ENCODE data around the gene GHITM.
"Not testable (repeated sequence)": the region's sequence is repeated elsewhere in the genome, so short reads cannot be mapped to it uniquely, and the experiment has no call there.

The GHITM gene

GRCh38 chr10:84176836-84177474, 37.6 kb downstream of the GHITM start:
- DNase-seq: no peak

- DNase-seq: no peak
Measured at GRCh38 chr10:84177541-84178141, 38.3 kb downstream of the GHITM start.

GRCh38 chr10:84178160-84178609, 38.9 kb downstream of the GHITM start:
- DNase-seq: no peak

- DNase-seq: no peak
Measured at GRCh38 chr10:84179059-84179710, 39.9 kb downstream of the GHITM start.

GRCh38 chr10:84180386-84180785, 41.1 kb downstream of the GHITM start:
- not testable (repeated sequence) for DNase-seq

GRCh38 chr10:84181631-84182030, 42.3 kb downstream of the GHITM start:
- DNase-seq: no peak

DNA sequence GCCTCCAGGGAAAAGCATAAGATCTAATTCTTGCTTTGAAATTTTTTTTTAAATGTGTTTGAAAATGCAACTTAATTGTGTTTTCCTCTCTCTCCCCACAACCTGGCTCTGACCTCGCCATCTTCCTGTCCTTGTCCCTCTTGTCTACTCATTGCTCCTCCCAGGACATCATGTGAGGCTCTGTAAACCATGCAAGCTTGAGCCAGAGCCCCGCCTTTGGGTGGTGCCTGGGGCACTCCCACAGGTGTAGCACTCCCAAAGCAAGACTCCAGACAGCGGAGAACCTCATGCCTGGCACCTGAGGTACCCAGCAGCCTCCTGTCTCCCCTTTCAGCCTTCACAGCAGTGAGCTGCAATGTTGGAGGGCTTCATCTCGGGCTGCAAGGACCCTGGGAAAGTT, 45.2 kb downstream of the GHITM start:
- no peak for DNase-seq

DNA sequence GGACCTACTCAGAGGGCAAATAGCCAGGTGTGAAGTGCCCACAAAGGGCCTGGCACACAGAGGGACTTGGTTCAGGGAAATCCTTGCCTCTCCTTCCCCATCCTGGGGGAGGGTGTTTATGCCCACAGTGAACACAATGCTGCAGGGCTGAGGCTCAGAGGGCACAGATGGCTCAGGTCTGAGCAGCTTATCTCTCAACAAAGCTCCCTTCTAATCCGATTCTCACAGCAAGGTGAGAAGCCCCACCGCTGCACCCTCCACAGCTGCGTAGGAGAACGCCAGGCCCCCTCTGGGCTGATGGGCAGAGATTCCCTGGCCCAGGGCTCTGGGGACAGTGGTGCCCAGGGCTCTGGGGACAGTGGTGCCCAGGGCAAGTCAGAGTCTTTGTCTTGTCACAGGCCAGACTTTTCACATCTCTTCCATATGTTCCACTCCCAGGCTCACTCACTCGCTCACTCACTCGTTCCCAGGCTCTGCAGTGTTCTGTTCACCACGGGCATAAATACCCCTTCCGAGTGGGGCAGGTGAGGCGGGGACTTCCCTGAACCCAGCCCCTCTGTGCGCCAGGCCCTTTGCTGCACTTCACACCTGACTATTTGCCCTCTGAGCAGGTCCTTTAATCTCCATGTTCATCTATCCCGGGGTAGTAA, 46.3 kb downstream of the GHITM start:
- no peak for DNase-seq

GRCh38 chr10:84188815-84189214, 49.5 kb downstream of the GHITM start:
- no peak for DNase-seq

- no peak for DNase-seq
Measured at GRCh38 chr10:84190621-84191020, 51.3 kb downstream of the GHITM start.

DNA sequence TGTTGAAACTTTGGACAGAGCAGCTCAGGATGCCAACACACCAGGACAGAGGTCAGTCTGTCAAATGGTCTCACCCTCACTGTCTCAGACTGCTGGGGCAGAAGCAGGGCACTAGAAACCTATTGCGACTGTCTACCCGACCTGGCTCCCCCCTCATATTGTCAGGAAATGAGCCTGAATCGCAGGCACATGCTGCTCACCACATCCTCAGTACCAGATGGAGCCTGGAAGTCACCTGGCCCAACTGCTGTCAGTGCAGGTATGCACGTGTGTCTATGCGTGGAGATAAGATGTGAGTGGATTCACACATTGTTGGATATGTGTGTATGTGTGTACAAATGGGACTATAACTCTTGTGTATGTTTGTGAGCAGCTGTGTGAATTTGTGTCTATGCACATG, 51.8 kb downstream of the GHITM start:
- no peak for DNase-seq

DNA sequence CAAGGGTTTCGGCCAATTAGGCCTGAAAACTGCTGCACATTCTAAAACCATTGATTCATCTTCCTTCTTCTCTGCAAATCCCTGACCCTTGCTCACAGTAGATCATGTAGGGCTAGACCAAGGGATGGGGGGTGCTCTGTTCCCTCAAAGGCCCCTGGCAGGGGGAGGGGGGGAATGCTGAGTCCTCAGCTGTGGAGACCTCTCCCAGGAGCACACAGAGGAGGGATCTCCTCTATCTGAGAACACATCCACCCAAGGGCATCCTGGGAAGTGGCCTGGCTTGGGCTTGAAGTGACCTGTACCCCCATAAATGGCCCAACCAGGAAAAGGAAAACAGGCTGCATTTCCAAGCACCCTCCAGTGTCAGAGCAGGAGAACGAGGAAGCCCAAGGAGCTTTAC, 54.0 kb downstream of the GHITM start:
- DNase-seq: no peak

DNA sequence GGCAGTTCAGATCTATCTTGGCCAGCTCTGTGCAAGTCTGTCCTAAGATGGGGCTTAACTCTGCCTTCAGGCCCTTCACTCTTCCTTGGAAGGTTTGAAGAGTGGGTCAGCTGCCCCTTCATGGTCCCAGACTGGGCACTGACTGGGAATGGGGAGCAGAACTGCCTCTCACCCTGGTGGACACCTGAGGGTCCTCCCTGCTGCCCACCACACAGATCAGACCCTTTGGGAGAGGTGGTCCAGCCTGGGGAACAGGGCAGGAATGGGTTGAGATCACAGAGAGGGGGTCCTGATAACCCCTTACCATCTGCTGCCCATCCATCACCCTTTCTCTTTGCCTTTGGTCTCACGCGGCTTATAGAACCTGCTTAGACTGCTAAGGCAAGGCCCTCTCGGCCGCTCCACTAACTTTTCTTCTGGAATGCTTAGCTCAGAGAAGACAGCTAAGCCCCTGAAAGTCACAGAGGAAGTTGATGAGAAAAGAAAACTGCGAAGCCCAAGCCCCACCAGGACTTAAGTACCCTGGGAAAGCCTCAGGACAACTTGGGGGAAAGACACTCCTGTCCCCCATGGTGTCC, 54.6 kb downstream of the GHITM start:
- no peak for DNase-seq

- peak in 1 of 2 donors; percentile 31 for DNase-seq
Measured at GRCh38 chr10:84194424-84195043, 55.2 kb downstream of the GHITM start, which contains the start of gene CDHR1. Gene CDHR1 (plus strand): TSS chr10:84194537. CDS start chr10:84194761, 224 bp downstream.

- no peak for DNase-seq
Measured at GRCh38 chr10:84195044-84195830, 55.9 kb downstream of the GHITM start.

GRCh38 chr10:84196083-84196482, 56.8 kb downstream of the GHITM start:
- no peak for DNase-seq

GRCh38 chr10:84196941-84197340, 57.6 kb downstream of the GHITM start:
- DNase-seq: no peak

DNA sequence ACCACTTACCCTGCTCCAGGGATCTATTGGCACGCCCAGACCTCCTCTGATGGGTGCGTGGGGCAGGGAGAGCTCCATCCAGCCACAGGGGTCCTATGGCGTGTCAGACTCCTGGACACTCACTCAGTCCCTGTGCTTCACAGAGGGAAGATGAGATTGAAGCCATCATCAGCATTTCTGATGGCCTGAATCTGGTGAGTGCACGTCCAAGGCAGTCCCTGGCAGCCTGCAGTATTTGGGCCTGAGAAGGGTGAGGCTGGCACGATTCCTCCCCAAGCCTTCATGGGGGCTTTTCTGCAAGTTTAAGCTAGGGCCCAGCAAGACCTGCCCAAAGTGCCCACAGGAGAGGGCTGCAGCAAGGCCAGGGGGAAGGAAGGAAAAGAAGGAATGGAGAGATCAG, 58.3 kb downstream of the GHITM start:
- DNase-seq: no peak

DNA sequence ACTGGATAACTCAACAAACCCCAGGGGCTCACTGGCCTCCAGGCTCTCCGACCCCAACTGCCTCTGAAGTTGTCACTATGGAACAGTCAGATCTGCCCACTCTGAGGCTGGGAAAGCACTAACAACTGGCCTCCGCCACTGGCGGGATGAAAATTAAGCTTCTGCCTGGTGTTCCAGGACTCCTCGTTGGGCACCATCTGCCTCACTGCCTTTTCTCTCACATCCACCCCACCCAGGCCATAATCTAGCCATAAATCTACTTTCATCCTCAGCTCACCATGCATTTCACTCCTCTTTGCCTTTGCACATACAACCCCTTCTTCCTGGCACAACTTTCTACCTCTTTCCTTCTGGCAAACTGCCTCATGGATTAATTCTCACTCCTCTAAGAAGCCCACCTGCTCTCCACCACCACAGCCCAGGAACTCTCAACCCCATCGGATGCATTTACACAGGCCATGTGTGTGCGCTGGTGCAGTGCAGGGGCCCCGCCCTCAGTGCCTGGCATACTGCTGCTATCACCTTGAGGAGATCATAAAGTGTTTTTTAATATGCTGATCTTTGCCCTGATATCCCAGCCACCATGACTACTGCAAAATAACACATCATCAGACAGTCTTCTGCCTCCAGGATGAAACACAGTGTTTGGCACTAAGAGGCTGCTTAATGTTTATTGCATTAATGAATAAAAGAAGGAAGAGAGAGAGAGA, 59.1 kb downstream of the GHITM start:
- DNase-seq: no peak

- DNase-seq: no peak
Measured at GRCh38 chr10:84200537-84201243, 61.4 kb downstream of the GHITM start.

- no peak for DNase-seq
Measured at GRCh38 chr10:84201244-84201606, 61.9 kb downstream of the GHITM start.

All from stimulated activated CD4-positive, alpha-beta T cell treated with anti-CD3 and anti-CD28 coated beads, Interleukin-2, amount 100 ng/mL, for 48 hours (primary cell).